Head of caudate nucleus (tissue), 42 donors: ENCODE data around the gene TRPM4.
"Not testable (repeated sequence)": the region's sequence is repeated elsewhere in the genome, so short reads cannot be mapped to it uniquely, and the experiment has no call there.

Source experiments
- DNase-seq, 42 donors: peaks; one replicate each; pipeline versions ENCODE4 v3.0.0 to v3.0.0-alpha.2; 2020 to 2021; ENCODE audit warnings: mixed read lengths in 7 of 42
- intact Hi-C: fragments of 100-400 bp; cut with DNase I; formaldehyde crosslinking; loops from one replicate; pipeline ENCODE4 v1.15.0; 2022

The TRPM4 gene

GRCh38 chr19:49210901-49211451 is 53.4 kb downstream of the TRPM4 start:
- intact Hi-C loops = loop anchor here (10.0 kb wide), 1 partner anchor 106 kb away; no protein-coding TSS in a partner anchor
- no peak for DNase-seq

GRCh38 chr19:49212016-49212701 is 54.6 kb downstream of the TRPM4 start:
- intact Hi-C loops = loop anchor here (10.0 kb wide), 1 partner anchor 107 kb away; no protein-coding TSS in a partner anchor
- no peak for DNase-seq

GRCh38 chr19:49213791-49214190 is 56.2 kb downstream of the TRPM4 start:
- intact Hi-C loops = loop anchor here (10.0 kb wide), 1 partner anchor 109 kb away; no protein-coding TSS in a partner anchor
- peak in 7 of 42 donors; percentile 15 to 51 (median 30) for DNase-seq

- peak in 5 of 42 donors; percentile 5 to 30 (median 21) for DNase-seq
- intact Hi-C loops = loop anchor here (10.0 kb wide), 1 partner anchor 110 kb away; no protein-coding TSS in a partner anchor
Observed at GRCh38 chr19:49214701-49215100, 57.1 kb downstream of the TRPM4 start.

GRCh38 chr19:49216071-49216470 is 58.5 kb downstream of the TRPM4 start:
- no peak for DNase-seq
- intact Hi-C loops = loop anchor here (10.0 kb wide), 1 partner anchor 111 kb away; no protein-coding TSS in a partner anchor

GRCh38 chr19:49217382-49217781 is 59.8 kb downstream of the TRPM4 start:
- no peak for DNase-seq
- intact Hi-C loops = loop anchor here (10.0 kb wide), 1 partner anchor 113 kb away; no protein-coding TSS in a partner anchor

GRCh38 chr19:49222011-49222410 is 64.4 kb downstream of the TRPM4 start:
- intact Hi-C loops = loop anchor here (10.0 kb wide), 1 partner anchor 223 kb away; the partner anchor contains the start of gene SLC17A7
- DNase-seq = no peak

GRCh38 chr19:49222528-49222927 is 64.9 kb downstream of the TRPM4 start:
- no peak for DNase-seq
- intact Hi-C loops = loop anchor here (10.0 kb wide), 1 partner anchor 222 kb away; the partner anchor contains the start of gene SLC17A7

GRCh38 chr19:49223472-49223871 is 65.9 kb downstream of the TRPM4 start:
- intact Hi-C loops = loop anchor here (10.0 kb wide), 1 partner anchor 221 kb away; the partner anchor contains the start of gene SLC17A7

GRCh38 chr19:49224441-49224840 is 66.8 kb downstream of the TRPM4 start:
- intact Hi-C loops = loop anchor here (10.0 kb wide), 1 partner anchor 220 kb away; the partner anchor contains the start of gene SLC17A7
- DNase-seq = not testable (repeated sequence)

More at GRCh38 chr19:49223472-49223871, 65.9 kb downstream of the TRPM4 start:
- DNase-seq = no peak

- DNase-seq = peak in 40 of 42 donors; percentile 11 to 79 (median 46)
- intact Hi-C loops = loop anchor here (10.0 kb wide), 1 partner anchor 220 kb away; the partner anchor contains the start of gene SLC17A7
Observed at GRCh38 chr19:49224879-49225278, 67.3 kb downstream of the TRPM4 start.

GRCh38 chr19:49229416-49229815 is 71.8 kb downstream of the TRPM4 start:
- intact Hi-C loops = loop anchor here (10.0 kb wide), 1 partner anchor 215 kb away; the partner anchor contains the start of gene SLC17A7
- DNase-seq = no peak

GRCh38 chr19:49231389-49231788 is 73.8 kb downstream of the TRPM4 start:
- intact Hi-C loops = no loop called here
- no peak for DNase-seq

- no peak for DNase-seq
- intact Hi-C loops = no loop called here
Observed at GRCh38 chr19:49231804-49232203, 74.2 kb downstream of the TRPM4 start.

- DNase-seq = no peak
- intact Hi-C loops = no loop called here
Observed at GRCh38 chr19:49233163-49233562, 75.6 kb downstream of the TRPM4 start.

GRCh38 chr19:49241769-49242168 is 84.2 kb downstream of the TRPM4 start:
- DNase-seq = no peak
- intact Hi-C loops = no loop called here

GRCh38 chr19:49243129-49243528 is 85.5 kb downstream of the TRPM4 start:
- intact Hi-C loops = no loop called here
- DNase-seq = no peak

GRCh38 chr19:49243726-49244125 is 86.1 kb downstream of the TRPM4 start:
- DNase-seq = no peak
- intact Hi-C loops = no loop called here

- DNase-seq = no peak
- intact Hi-C loops = no loop called here
Observed at GRCh38 chr19:49244256-49244655, 86.7 kb downstream of the TRPM4 start.

- no peak for DNase-seq
- intact Hi-C loops = no loop called here
Observed at GRCh38 chr19:49247676-49248075, 90.1 kb downstream of the TRPM4 start.
